ENCODE measurements around the gene OPRM1.
A peak's percentile ranks its signal among the peaks of the same experiment; 100 is the strongest.

OPRM1 gene

DNA sequence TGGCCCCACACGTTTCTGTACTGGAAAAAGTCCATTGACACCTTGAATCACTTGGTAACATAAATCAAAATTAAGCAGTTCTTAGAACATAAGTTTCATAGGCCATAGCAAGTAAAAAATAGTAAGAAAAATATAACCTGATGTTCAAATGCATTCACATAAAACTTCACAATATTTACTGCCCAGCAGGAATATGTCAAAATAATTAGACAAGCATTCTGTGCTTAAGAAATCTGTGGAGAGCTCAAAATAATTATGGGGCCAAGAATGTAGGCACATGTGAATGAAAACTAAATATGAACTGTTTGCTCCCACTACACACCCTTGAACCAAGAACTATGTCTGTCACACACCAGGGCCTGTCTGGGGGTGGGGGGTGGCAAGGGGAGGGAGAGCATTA, 246.8 kb downstream of the OPRM1 start:
- DNase-seq (ENCODE audit: low read depth) = no peak

DNA sequence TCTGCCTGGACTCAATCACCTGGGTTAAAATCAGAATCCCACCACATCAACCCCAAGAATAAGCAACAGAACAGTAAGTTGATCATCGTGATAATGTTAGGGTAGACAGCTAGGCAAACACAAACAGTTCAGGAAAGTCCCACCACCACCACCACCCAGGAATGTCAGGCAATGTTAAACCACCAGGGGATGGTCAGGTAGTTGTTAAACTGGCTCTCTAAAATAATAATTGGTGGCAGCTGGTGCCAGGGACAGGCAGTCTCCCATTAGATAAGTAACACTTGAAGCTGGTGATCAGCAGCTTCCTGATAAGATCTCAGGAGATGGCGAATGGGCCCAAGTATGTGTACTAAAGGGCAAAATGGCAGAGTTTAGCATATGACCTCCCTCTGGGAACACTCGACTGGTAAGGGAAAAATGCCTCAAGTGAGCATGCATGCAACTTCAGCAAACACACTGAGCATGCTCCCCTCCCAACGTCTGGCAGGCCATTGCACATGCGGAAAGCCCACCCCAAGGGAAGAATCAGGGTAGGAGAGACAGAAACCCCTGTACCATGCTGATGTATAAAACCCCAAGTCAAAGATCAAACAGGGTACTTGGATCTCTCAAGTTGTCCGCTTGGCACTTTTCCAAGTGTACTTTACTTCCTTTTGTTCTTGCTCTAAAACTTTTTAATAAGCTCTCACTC, 250.9 kb downstream of the OPRM1 start:
- no peak for DNase-seq (ENCODE audit: low read depth)

DNA sequence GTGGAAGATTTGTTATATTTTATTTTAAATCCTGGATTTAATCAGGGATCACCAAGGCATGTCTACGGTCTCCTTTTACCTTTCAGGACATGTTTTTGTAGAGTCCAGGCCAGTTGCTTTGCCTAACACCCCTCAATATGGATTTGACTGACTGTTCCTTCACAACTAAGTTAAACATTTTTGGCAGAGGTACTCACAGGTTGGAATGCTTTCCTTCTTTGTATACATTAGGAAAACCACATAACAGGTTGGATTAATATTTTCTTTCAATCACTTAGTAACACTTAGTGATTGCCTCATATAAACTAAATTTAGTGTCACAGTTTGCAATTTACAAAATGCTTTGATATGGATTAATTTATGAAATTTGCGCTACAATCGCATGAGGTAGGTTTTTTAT, 253.0 kb downstream of the OPRM1 start:
- DNase-seq (ENCODE audit: low read depth) = no peak

DNA sequence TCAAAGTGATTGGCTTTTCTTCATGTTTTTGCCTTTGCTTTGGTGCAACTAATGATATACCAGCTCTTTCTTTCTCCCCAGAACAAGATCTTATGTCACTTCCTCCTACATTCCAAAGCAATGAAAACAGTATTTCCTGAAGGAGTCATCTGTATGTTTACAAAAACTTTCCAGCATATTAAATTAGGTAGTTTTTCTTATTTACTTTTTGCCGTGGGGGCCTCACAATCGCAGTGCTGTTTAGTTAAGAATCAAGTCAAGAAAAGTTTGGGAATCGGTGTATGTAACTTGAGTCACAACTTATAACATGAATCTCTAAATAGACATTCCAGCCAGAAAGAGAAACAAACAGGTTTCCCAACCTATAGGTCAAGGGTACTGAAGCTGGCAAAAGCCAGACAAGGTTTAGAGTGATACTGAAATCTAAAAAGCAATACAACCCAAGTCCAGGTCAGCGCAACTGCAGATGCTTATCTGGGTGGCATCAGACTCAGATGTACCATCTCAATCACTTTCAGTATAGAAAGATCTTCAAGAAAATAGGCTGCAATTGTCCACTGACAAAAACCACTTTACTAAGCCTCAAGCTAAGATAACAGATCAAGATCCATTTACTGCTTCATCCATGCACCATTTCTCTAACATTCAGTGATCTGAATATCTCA, 253.9 kb downstream of the OPRM1 start:
- peak; percentile 79 for DNase-seq (ENCODE audit: low read depth)

DNA sequence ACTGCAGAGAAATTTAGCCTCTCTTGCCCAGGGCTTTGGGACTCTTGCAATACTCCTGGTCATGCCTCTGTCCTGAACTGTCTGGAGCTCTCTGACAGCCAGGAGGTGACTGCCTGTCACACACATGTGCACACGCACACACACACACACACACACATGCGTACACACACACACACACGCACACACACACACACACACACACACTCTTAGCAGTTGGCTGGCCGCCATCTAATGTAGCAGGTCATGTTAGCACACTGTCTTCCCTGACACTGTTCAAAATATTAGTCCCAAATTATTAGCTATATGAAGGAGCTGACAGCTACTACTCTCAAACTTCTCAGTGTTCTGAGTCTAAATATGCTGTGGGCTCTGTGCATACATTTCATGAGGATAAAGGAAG, 256.7 kb downstream of the OPRM1 start:
- DNase-seq (ENCODE audit: low read depth) = no peak

Data from amniotic epithelial cell (primary cell).